Fibroblast of lung (primary cell): ENCODE data around the gene SLC26A2. TPM values are rescaled to one million over a fixed set of nuclear protein-coding genes. Genes with fewer than 3 reads are reported as not detected.

Experiments used
- DNase-seq, 2 donors: peaks; one replicate each; pipeline versions ENCODE4 v3.0.0 to v3.0.0-alpha.2; 2010; ENCODE audit warnings: low read depth in 2 of 2
- H2AFZ ChIP-seq: 2 replicates; pipeline ENCODE4 v1.5.1; 2012; ENCODE audit warnings: low read length, control low read depth, inconsistent platforms
- H3K27ac ChIP-seq: 2 replicates; pipeline ENCODE4 v1.5.1; 2011; ENCODE audit warnings: low read length, control low read depth; ENCODE audit not compliant: insufficient read depth
- H3K27me3 ChIP-seq: 2 replicates; pipeline ENCODE4 v1.5.1; 2011; ENCODE audit warnings: mild to moderate bottlenecking, low read length; ENCODE audit not compliant: control insufficient read depth, insufficient read depth
- H3K36me3 ChIP-seq: 2 replicates; pipeline ENCODE4 v1.5.1; 2011; ENCODE audit warnings: low read length; ENCODE audit not compliant: control insufficient read depth, insufficient read depth
- H3K4me1 ChIP-seq: 2 replicates; pipeline ENCODE4 v1.5.1; 2011; ENCODE audit warnings: low read length; ENCODE audit not compliant: control insufficient read depth, insufficient read depth; ENCODE audit errors: extremely low read depth
- H3K4me2 ChIP-seq: 2 replicates; pipeline ENCODE4 v1.5.1; 2011; ENCODE audit warnings: low read length, control low read depth; ENCODE audit not compliant: insufficient read depth; ENCODE audit errors: extremely low read depth
- H3K4me3 ChIP-seq, 4 experiments: fragments of 200-600 bp in 1 of 4; sonication (generic) in 1 of 4; replicated peaks in 1 of 4; 2 replicates each; pipeline ENCODE4 v1.5.1; 2011 to 2016; ENCODE audit warnings: low read length in 4 of 4, low read depth in 3 of 4, mild to moderate bottlenecking in 3 of 4, control low read depth in 2 of 4, inconsistent platforms in 1 of 4, mixed read lengths in 1 of 4; ENCODE audit not compliant: insufficient read depth in 1 of 4; ENCODE audit errors: control extremely low read depth in 1 of 4
- H3K79me2 ChIP-seq: 2 replicates; pipeline ENCODE4 v1.5.1; 2012; ENCODE audit warnings: mild to moderate bottlenecking, low read length, inconsistent platforms; ENCODE audit not compliant: control insufficient read depth, insufficient read depth
- H3K9ac ChIP-seq: 2 replicates; pipeline ENCODE4 v1.5.1; 2011; ENCODE audit warnings: mild to moderate bottlenecking, low read length, control low read depth; ENCODE audit not compliant: insufficient read depth
- H3K9me3 ChIP-seq: 2 replicates; pipeline ENCODE4 v1.5.1; 2012; ENCODE audit warnings: low read depth, low read length; ENCODE audit not compliant: control insufficient read depth, insufficient read depth
- H4K20me1 ChIP-seq: 2 replicates; pipeline ENCODE4 v1.5.1; 2011; ENCODE audit warnings: low read length; ENCODE audit not compliant: control insufficient read depth, insufficient read depth; ENCODE audit errors: extremely low read depth
- EZH2 ChIP-seq: IDR thresholded peaks from 2 replicates; pipeline ENCODE4 v1.5.1; 2012; ENCODE audit warnings: low read length, control low read depth, mild to moderate bottlenecking; ENCODE audit errors: missing control alignments
- polyA plus RNA-seq, 2 donors: library from polyadenylated mRNA; depleted of rRNA in 1 of 2; stranded (reverse) in 1 of 2; unstranded in 1 of 2; fragments of >200 nt; gene quantifications; 2 replicates each; pipeline ENCODE4 v1.2.1, GENCODE V29; 2011 to 2012; ENCODE audit warnings: missing spikeins in 1 of 2
- total RNA-seq: library from RNA; depleted of rRNA; stranded (reverse); fragments of >200 nt; gene quantifications from 2 replicates; pipeline ENCODE4 v1.2.1, GENCODE V29; 2014
- TF ChIP-seq, protein P1 (sequence below), 2 donors: IDR thresholded peaks in 1 of 2; conservative IDR thresholded peaks in 1 of 2; 1 replicate in 1 of 2; 2 replicates in 1 of 2; pipeline ENCODE4 v1.5.1; 2011 to 2012; ENCODE audit warnings: low read length in 2 of 2, control low read depth in 1 of 2, inconsistent platforms in 1 of 2, low read depth in 1 of 2, mild to moderate bottlenecking in 1 of 2

The SLC26A2 gene
- total and polyA plus RNA-seq, 2 donors (not counting 1 experiment from before 2014, with no cell fraction given): 10.3 to 11.6 TPM

DNA sequence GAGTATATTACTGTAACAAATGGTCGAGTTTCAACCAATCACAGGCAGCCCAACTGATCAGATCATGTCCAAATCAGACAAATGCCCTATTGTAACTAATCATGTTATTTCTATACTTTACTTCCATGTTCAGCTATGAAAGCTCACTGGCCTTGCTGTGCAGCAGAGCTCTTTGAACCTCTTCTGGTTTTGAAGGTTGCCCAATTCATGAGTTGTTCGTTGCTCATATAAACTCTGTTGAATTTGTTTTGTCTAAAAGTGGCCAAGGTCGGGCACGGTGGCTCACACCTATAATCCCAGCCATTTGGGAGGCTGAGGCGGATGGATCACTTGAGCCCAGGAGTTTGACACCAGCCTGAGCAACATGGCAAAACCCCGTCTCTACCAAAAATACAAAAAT lies 37.6 kb upstream of the SLC26A2 start:
- TF ChIP-seq EZH2: no peak
- TF ChIP-seq, protein P1, sequence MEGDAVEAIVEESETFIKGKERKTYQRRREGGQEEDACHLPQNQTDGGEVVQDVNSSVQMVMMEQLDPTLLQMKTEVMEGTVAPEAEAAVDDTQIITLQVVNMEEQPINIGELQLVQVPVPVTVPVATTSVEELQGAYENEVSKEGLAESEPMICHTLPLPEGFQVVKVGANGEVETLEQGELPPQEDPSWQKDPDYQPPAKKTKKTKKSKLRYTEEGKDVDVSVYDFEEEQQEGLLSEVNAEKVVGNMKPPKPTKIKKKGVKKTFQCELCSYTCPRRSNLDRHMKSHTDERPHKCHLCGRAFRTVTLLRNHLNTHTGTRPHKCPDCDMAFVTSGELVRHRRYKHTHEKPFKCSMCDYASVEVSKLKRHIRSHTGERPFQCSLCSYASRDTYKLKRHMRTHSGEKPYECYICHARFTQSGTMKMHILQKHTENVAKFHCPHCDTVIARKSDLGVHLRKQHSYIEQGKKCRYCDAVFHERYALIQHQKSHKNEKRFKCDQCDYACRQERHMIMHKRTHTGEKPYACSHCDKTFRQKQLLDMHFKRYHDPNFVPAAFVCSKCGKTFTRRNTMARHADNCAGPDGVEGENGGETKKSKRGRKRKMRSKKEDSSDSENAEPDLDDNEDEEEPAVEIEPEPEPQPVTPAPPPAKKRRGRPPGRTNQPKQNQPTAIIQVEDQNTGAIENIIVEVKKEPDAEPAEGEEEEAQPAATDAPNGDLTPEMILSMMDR (conservative IDR thresholded peaks at IDR 0.05 in 1 of 2, IDR thresholded peaks at IDR 0.05 in 1 of 2; ENCODE audit: low read depth in 1 of 2, low read length in 2 of 2): no peak
- no peak overlapping the region for H3K9ac ChIP-seq
- no peak overlapping the region for H2AFZ ChIP-seq
- no peaks in the 10 kb centered on the region for H3K27me3 ChIP-seq
- DNase-seq: no peak
- H4K20me1 ChIP-seq: no peaks in the 10 kb centered on the region
- H3K36me3 ChIP-seq: no peaks in the 10 kb centered on the region
- no peak overlapping the region for H3K4me2 ChIP-seq
- no peaks in the 10 kb centered on the region for H3K79me2 ChIP-seq
- H3K4me1 ChIP-seq: peaks cover 2% of the 10 kb centered on the region
- H3K27ac ChIP-seq: no peak overlapping the region
- no peak overlapping the region for H3K4me3 ChIP-seq
- no peaks in the 10 kb centered on the region for H3K9me3 ChIP-seq

DNA sequence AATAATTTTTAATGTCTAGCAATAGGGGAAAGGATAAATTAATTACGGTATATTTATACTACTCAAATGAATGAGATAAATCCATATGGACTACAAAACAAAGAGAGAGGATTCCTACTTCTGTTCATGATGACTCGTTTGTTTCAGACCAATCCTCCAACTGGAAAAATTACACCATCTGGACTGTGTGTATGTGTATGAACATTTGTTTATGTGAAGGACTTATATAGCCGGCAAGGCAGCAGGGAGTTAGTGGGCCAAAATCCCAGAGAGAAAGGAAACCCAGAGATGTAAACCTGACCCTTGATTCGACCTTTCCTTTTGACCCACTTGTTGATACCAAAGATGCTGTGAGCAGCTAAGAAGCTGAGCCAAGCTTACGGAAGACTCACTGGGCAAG lies 36.1 kb upstream of the SLC26A2 start:
- no peak overlapping the region for H3K4me2 ChIP-seq
- peaks cover 2% of the 10 kb centered on the region for H3K4me1 ChIP-seq
- no peak for TF ChIP-seq EZH2
- TF ChIP-seq, protein P1 (conservative IDR thresholded peaks at IDR 0.05 in 1 of 2, IDR thresholded peaks at IDR 0.05 in 1 of 2; ENCODE audit: low read depth in 1 of 2, low read length in 2 of 2): no peak
- H3K4me3 ChIP-seq: no peak overlapping the region
- no peaks in the 10 kb centered on the region for H3K27me3 ChIP-seq
- H3K27ac ChIP-seq: no peak overlapping the region
- no peak overlapping the region for H2AFZ ChIP-seq
- H3K79me2 ChIP-seq: no peaks in the 10 kb centered on the region
- DNase-seq: peak in 1 of 2 donors; percentile 90
- no peaks in the 10 kb centered on the region for H3K9me3 ChIP-seq
- H3K36me3 ChIP-seq: no peaks in the 10 kb centered on the region
- H3K9ac ChIP-seq: no peak overlapping the region
- H4K20me1 ChIP-seq: no peaks in the 10 kb centered on the region

DNA sequence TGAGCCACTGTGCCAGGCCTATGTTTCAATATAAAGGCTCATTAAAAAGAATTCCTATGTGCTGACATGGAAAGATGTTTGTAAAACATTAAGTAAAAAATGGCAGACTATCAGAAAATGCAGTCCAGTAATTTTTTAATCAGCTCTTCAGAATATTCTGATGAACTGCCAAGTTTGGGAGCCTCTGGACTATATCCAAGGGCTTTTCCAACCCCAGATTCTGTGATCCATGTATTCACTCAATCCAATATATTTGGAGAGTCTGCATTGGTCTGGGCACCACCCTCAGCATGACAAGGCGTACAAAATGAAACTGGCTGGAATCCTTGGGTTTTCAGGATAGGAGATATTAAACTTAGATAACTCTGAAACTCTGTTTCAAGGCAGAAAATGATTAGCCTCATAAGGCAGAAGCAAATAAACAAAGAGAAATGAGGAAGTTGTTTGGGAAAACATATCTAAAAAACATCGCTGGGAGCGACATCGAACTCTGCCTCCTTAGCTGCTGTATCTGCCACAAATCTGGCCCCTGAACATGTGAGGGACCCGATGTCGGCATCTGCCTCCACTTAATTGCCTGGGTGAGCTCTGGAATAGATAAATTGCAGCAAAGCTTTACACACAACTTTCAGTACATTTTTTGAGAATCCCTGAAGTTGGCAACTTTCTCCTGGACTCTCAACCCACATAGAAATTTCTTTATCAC lies 30.4 kb upstream of the SLC26A2 start:
- Histone ChIP-seq H3K36me3 (no peaks in the 10 kb centered on the region), H3K27ac (no peak overlapping the region), H2AFZ (peak overlapping the region; percentile 70), H3K9me3 (no peaks in the 10 kb centered on the region), H3K27me3 (peaks cover 2% of the 10 kb centered on the region), H3K4me3 (peak overlapping the region; percentile 33 to 53 (median 52)), H3K9ac (no peak overlapping the region), H3K4me1 (no peaks in the 10 kb centered on the region), H3K79me2 (no peaks in the 10 kb centered on the region), H4K20me1 (no peaks in the 10 kb centered on the region), H3K4me2 (peak overlapping the region; percentile 64)
- no peak for TF ChIP-seq EZH2
- peak in 1 of 2 donors; percentile 62 for DNase-seq
